Immature natural killer cell (primary cell): Measurements from ENCODE around the gene NYNRIN. TPM values are rescaled to one million over a fixed set of nuclear protein-coding genes. Genes with fewer than 3 reads are reported as not detected.
"Not testable (repeated sequence)": the region's sequence is repeated elsewhere in the genome, so short reads cannot be mapped to it uniquely, and the experiment has no call there.

Source experiments
- DNase-seq, 3 donors: peaks; one replicate each; pipeline ENCODE4 v3.0.0; 2022; ENCODE audit warnings: mixed read lengths in 1 of 3
- H3K27ac Mint-ChIP-seq, 6 donors: one replicate each; pipeline ENCODE4 v1.8.0; 2020; ENCODE audit warnings: mixed read lengths in 6 of 6, mild to moderate bottlenecking in 5 of 6, inconsistent platforms in 4 of 6, moderate library complexity in 3 of 6
- H3K27me3 Mint-ChIP-seq, 3 donors: one replicate each; pipeline ENCODE4 v1.8.0; 2020 to 2021; ENCODE audit warnings: low read depth in 3 of 3, mild to moderate bottlenecking in 3 of 3, mixed read lengths in 3 of 3, moderate library complexity in 3 of 3, inconsistent platforms in 1 of 3
- H3K36me3 Mint-ChIP-seq, 3 donors: one replicate each; pipeline ENCODE4 v1.8.0; 2020; ENCODE audit warnings: mixed read lengths in 3 of 3, inconsistent platforms in 2 of 3, mild to moderate bottlenecking in 2 of 3
- H3K4me1 Mint-ChIP-seq, 2 donors: one replicate each; pipeline ENCODE4 v1.8.0; 2020; ENCODE audit warnings: inconsistent platforms in 2 of 2, mild to moderate bottlenecking in 2 of 2, mixed read lengths in 2 of 2, moderate library complexity in 1 of 2
- H3K4me3 Mint-ChIP-seq, 5 donors: one replicate each; pipeline ENCODE4 v1.8.0; 2020; ENCODE audit warnings: mild to moderate bottlenecking in 5 of 5, mixed read lengths in 5 of 5, inconsistent platforms in 3 of 5, moderate library complexity in 3 of 5
- H3K9me3 Mint-ChIP-seq, 6 donors: one replicate each; pipeline ENCODE4 v1.8.0; 2020; ENCODE audit warnings: mild to moderate bottlenecking in 6 of 6, mixed read lengths in 6 of 6, inconsistent platforms in 4 of 6, moderate library complexity in 3 of 6
- polyA plus RNA-seq, 3 donors: library from polyadenylated mRNA; unstranded; fragments of 300-500 nt; fragmentation: Illumina TruSeq; gene quantifications; one replicate each; pipeline ENCODE4 v1.2.3, GENCODE V29; 2021

NYNRIN gene
- polyA plus RNA-seq, 3 donors from 2014 or later, result 0.18 TPM; not detected in 1

GRCh38 chr14:24365600-24366412 is 33.0 kb upstream of the NYNRIN start:
- Mint-ChIP-seq H3K27me3 (peaks cover 19 to 25% (median 23%) of the 10 kb centered on the region in 3 donors), H3K27ac (peak overlapping the region in 3 of 6 donors; percentile 35 to 76 (median 62)), H3K4me1 (peaks cover 29 to 34% of the 10 kb centered on the region in 2 donors), H3K36me3 (no peaks in the 10 kb centered on the region), H3K9me3 (no peaks in the 10 kb centered on the region), H3K4me3 (peak overlapping the region; percentile 75 to 84 (median 77))
- peak; percentile 69 to 78 (median 69) for DNase-seq

- no peak for DNase-seq
- Mint-ChIP-seq H3K27me3 (peaks cover 22 to 25% (median 25%) of the 10 kb centered on the region in 3 donors), H3K36me3 (no peaks in the 10 kb centered on the region), H3K4me3 (peak overlapping the region in 2 of 5 donors; percentile 42 to 84), H3K27ac (no peak overlapping the region), H3K4me1 (peaks cover 29 to 34% of the 10 kb centered on the region in 2 donors), H3K9me3 (no peaks in the 10 kb centered on the region)
Measured at GRCh38 chr14:24366413-24366720, 32.4 kb upstream of the NYNRIN start.

GRCh38 chr14:24366721-24367513 is 31.9 kb upstream of the NYNRIN start:
- DNase-seq, result peak; percentile 20 to 35 (median 29)
- Mint-ChIP-seq H3K4me1 (peaks cover 29 to 34% of the 10 kb centered on the region in 2 donors), H3K36me3 (no peaks in the 10 kb centered on the region), H3K27ac (no peak overlapping the region), H3K27me3 (peaks cover 21 to 25% (median 22%) of the 10 kb centered on the region in 3 donors), H3K4me3 (peak overlapping the region; percentile 68 to 78 (median 75)), H3K9me3 (no peaks in the 10 kb centered on the region)

- H3K27me3 Mint-ChIP-seq, result peaks cover 20 to 24% (median 23%) of the 10 kb centered on the region in 3 donors
- peak within 1 kb of the TSS; percentile 68 to 78 (median 75) for H3K4me3 Mint-ChIP-seq
- no peaks in the 10 kb centered on the region for H3K9me3 Mint-ChIP-seq
- H3K4me1 Mint-ChIP-seq, result peaks cover 29 to 34% of the 10 kb centered on the region in 2 donors
- H3K36me3 Mint-ChIP-seq, result no peaks in the 10 kb centered on the region
- H3K27ac Mint-ChIP-seq, result peak within 1 kb of the TSS in 1 of 6 donors; percentile 46
- DNase-seq, result no peak
Measured at GRCh38 chr14:24367514-24368211, 31.1 kb upstream of the NYNRIN start, which contains the start of gene NFATC4. NFATC4 (plus strand) TSS chr14:24368184; CDS start chr14:24368341, 157 bp downstream.

GRCh38 chr14:24368212-24368561 is 30.6 kb upstream of the NYNRIN start:
- Mint-ChIP-seq H3K27me3 (peaks cover 20 to 24% (median 23%) of the 10 kb centered on the region in 3 donors), H3K36me3 (no peaks in the 10 kb centered on the region), H3K9me3 (no peaks in the 10 kb centered on the region), H3K4me3 (peak overlapping the region in 2 of 5 donors; percentile 17 to 30), H3K4me1 (peaks cover 29 to 34% of the 10 kb centered on the region in 2 donors), H3K27ac (no peak overlapping the region)
- no peak for DNase-seq

GRCh38 chr14:24368562-24369252 is 30.1 kb upstream of the NYNRIN start:
- peak; percentile 55 to 70 (median 62) for DNase-seq
- H3K27me3 Mint-ChIP-seq, result peaks cover 20 to 24% (median 23%) of the 10 kb centered on the region in 3 donors
- H3K9me3 Mint-ChIP-seq, result no peaks in the 10 kb centered on the region
- peak overlapping the region; percentile 18 to 37 (median 33) for H3K4me3 Mint-ChIP-seq
- no peaks in the 10 kb centered on the region for H3K36me3 Mint-ChIP-seq
- peaks cover 29 to 34% of the 10 kb centered on the region in 2 donors for H3K4me1 Mint-ChIP-seq
- peak overlapping the region in 1 of 6 donors; percentile 46 for H3K27ac Mint-ChIP-seq

- Mint-ChIP-seq H3K36me3 (no peaks in the 10 kb centered on the region), H3K4me1 (peaks cover 29 to 34% of the 10 kb centered on the region in 2 donors), H3K27me3 (peaks cover 20 to 24% (median 23%) of the 10 kb centered on the region in 3 donors), H3K9me3 (no peaks in the 10 kb centered on the region), H3K27ac (no peak overlapping the region), H3K4me3 (peak overlapping the region; percentile 18 to 37 (median 33))
- DNase-seq, result no peak
Measured at GRCh38 chr14:24369463-24369862, 29.3 kb upstream of the NYNRIN start.

GRCh38 chr14:24369907-24370687 is 28.7 kb upstream of the NYNRIN start:
- no peaks in the 10 kb centered on the region for H3K9me3 Mint-ChIP-seq
- H3K36me3 Mint-ChIP-seq, result no peaks in the 10 kb centered on the region
- H3K4me3 Mint-ChIP-seq, result no peak overlapping the region
- H3K27me3 Mint-ChIP-seq, result peaks cover 20 to 21% (median 21%) of the 10 kb centered on the region in 3 donors
- H3K4me1 Mint-ChIP-seq, result peaks cover 29 to 34% of the 10 kb centered on the region in 2 donors
- H3K27ac Mint-ChIP-seq, result no peak overlapping the region
- no peak for DNase-seq

- peaks cover 15 to 17% (median 17%) of the 10 kb centered on the region in 3 donors for H3K27me3 Mint-ChIP-seq
- no peak overlapping the region for H3K4me3 Mint-ChIP-seq
- DNase-seq, result no peak
- H3K9me3 Mint-ChIP-seq, result no peaks in the 10 kb centered on the region
- H3K27ac Mint-ChIP-seq, result no peak overlapping the region
- H3K4me1 Mint-ChIP-seq, result peaks cover 22 to 27% of the 10 kb centered on the region in 2 donors
- no peaks in the 10 kb centered on the region for H3K36me3 Mint-ChIP-seq
Measured at GRCh38 chr14:24370748-24371147, 28.1 kb upstream of the NYNRIN start.

- H3K4me3 Mint-ChIP-seq, DNase-seq, H3K36me3 Mint-ChIP-seq, H3K27ac Mint-ChIP-seq, H3K9me3 Mint-ChIP-seq: not testable (repeated sequence)
- H3K4me1 Mint-ChIP-seq, result peaks cover 19% of the 10 kb centered on the region in 2 donors
- H3K27me3 Mint-ChIP-seq, result peaks cover 10 to 16% (median 12%) of the 10 kb centered on the region in 3 donors
Measured at GRCh38 chr14:24371605-24372004, 27.2 kb upstream of the NYNRIN start.

GRCh38 chr14:24372701-24373416 is 25.9 kb upstream of the NYNRIN start:
- no peaks in the 10 kb centered on the region for H3K36me3 Mint-ChIP-seq
- no peak overlapping the region for H3K4me3 Mint-ChIP-seq
- H3K9me3 Mint-ChIP-seq, result no peaks in the 10 kb centered on the region
- DNase-seq, result no peak
- peaks cover 7 to 8% of the 10 kb centered on the region in 2 donors for H3K4me1 Mint-ChIP-seq
- H3K27me3 Mint-ChIP-seq, result peaks cover 4 to 9% (median 5%) of the 10 kb centered on the region in 3 donors
- no peak overlapping the region for H3K27ac Mint-ChIP-seq
